NCI-H2227 (cell line): ENCODE measurements around the gene NEXN.
A peak's percentile ranks its signal among the peaks of the same experiment; 100 is the strongest.
"Not testable (repeated sequence)": the region's sequence is repeated elsewhere in the genome, so short reads cannot be mapped to it uniquely, and the experiment has no call there.

Experiments
- DNase-seq: peaks from one replicate; lab custom pipeline; 2025; ENCODE audit not compliant: unreplicated experiment; lab: John Stamatoyannopoulos, UW

NEXN gene

GRCh38 chr1:77905603-77906002 lies 17.2 kb downstream of the NEXN start:
- no peak for DNase-seq

GRCh38 chr1:77906019-77906545 lies 17.7 kb downstream of the NEXN start:
- no peak for DNase-seq

- no peak for DNase-seq
Observed at GRCh38 chr1:77906624-77907023, 18.2 kb downstream of the NEXN start.

GRCh38 chr1:77910116-77910515 lies 21.7 kb downstream of the NEXN start:
- no peak for DNase-seq

DNA sequence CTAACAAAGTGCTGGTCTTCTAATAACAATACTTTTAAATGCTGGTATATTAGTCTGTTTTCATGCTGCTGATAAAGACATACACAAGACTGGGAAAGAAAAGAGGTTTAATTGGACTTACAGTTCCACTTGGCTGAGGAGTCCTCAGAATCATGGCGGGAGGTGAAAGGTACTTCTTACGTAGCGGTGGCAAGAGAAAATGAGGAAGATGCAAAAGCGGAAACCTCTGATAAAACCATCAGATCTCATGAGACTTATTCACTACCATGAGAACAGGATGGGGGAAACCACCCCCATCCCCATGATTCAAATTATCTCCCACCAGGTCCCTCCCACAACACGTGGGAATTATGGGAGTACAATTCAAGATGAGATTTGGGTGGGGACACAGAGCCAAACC lies 30.5 kb downstream of the NEXN start:
- not testable (repeated sequence) for DNase-seq

DNA sequence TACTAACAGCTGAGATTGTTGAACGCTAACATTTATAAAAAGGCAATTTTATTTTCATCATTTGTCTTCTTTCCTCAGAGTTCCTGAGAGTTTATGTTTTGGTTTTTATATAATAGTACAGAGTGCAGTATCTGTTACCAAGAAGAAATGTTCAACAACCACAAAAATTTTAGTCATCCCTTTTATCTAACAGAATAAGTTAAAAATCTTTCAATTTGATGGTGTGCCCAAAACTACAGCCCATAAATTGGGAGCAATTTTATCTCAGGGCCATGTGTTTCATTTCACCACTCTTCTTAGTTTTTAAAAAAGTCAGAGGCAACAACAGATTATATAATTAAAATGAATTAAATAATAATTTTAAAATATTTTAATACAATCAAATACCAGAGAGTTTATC lies 37.1 kb downstream of the NEXN start:
- DNase-seq, result no peak

DNA sequence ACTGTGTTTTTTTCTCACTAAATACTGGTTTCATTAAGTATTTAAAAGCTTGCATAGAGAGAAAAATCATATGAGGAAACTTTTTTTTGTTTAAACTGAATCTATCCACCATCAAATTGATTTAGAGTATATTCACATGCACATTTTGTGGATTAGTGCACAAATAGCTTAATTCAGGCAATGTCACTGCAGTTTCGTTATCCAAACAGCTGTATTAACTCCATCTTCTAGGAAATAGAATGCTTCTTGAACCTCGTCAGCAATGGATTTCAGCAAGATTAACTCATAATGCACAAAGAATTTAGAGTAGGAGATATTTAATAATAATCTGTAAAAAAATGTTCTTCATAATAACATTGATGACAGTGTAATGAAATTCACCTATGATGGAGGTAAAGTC lies 37.5 kb downstream of the NEXN start:
- no peak for DNase-seq

GRCh38 chr1:77926561-77927357 lies 38.3 kb downstream of the NEXN start:
- no peak for DNase-seq

- DNase-seq, result no peak
Observed at GRCh38 chr1:77927414-77927813, 39.0 kb downstream of the NEXN start.

- DNase-seq, result no peak
Observed at GRCh38 chr1:77929806-77930205, 41.4 kb downstream of the NEXN start.

DNA sequence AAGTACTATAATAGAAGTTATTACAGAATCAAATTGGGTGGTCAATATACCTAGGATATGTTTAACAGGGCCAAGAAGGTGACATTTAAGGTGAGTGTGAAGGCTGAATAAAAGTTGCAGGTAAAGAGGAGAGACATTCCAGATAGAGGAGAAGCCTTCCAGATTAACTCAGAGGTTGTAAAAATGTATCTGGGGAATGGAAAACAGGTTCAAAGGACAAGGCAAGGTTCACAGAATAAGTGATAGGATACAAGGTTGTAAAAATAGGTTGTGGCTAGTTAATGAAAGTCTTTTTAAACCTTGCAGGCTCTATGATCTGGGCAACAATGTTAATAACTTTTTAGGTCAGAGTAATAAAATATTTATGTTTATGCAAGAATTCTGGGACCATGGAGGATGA lies 50.2 kb downstream of the NEXN start:
- no peak for DNase-seq

DNA sequence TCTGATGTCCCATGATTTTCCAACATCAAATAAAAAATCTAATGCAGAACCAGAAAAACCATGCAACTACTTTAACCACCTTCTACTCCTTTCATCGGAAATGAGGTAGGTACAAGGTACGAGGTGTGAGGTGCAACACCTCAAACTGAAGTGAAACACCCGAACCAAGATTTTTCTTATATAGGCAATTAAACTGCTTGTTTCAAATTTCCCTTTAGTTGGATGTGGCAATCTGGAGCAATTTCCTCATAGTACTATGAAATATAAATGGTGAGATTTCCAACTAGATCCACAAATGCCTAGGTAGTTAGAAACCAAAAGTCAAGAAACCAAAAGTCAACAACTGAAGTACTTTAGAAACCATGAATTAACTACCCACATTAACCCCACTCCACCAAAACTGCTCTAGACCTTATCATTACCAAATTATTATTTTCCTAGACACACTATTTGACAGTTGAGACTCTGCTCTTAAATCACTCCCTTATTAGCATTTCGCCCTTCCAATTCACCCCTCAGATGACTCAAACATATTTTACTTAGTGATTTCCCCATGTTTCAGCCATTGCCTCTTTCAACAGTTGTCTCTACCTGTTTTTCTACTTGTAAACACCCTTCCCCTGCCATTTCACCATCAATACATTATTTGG lies 52.6 kb downstream of the NEXN start:
- no peak for DNase-seq

DNA sequence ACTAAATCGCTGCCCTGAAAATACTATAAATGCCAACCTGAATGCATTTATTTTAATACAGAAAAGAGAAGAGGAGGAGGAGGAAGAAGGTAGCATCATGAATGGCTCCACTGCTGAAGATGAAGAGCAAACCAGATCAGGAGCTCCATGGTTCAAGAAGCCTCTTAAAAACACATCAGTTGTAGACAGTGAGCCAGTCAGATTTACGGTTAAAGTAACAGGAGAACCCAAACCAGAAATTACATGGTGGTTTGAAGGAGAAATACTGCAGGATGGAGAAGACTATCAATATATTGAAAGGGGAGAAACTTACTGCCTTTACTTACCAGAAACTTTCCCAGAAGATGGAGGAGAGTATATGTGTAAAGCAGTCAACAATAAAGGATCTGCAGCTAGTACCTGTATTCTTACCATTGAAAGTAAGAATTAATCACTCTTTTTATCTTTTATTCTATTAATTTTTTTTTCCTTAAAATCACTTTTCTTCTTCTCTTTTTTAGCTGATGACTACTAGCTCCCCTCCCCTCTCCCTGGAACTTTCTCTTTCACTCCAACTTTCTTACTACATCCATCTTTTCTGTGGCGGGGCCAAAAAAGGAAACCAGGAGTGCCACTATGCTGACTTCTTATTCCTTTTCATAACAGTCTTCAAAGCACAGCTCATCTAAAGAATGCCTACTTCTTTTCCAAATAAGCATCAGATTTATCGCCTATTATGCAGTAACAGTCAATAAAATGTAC lies 54.1 kb downstream of the NEXN start:
- no peak for DNase-seq

GRCh38 chr1:77945345-77945744 lies 56.9 kb downstream of the NEXN start:
- DNase-seq, result no peak

GRCh38 chr1:77948841-77949424 lies 60.5 kb downstream of the NEXN start:
- DNase-seq, result peak; percentile 16

GRCh38 chr1:77950873-77951272 lies 62.4 kb downstream of the NEXN start:
- no peak for DNase-seq

- no peak for DNase-seq
Observed at GRCh38 chr1:77951328-77951727, 62.9 kb downstream of the NEXN start.

DNA sequence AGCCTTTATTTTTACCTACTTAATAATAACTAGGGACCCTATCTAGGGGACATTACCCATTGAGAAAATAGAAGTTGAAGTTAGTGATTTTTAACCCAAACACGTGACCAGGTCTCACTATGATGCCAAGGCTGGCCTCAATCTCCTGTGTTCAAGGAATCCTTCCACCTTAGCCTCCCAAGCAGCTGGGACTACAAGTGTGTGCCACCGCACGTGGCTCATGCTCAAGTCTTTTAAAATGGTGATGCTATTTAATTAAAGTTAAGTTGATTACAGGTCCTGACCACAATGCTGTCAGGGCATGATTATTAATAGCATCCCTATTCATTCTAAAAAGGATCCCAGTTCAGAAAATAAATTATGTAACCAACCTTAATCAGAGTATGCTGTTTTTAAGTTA lies 65.5 kb downstream of the NEXN start:
- DNase-seq, result no peak

GRCh38 chr1:77954521-77954920 lies 66.1 kb downstream of the NEXN start:
- no peak for DNase-seq

DNA sequence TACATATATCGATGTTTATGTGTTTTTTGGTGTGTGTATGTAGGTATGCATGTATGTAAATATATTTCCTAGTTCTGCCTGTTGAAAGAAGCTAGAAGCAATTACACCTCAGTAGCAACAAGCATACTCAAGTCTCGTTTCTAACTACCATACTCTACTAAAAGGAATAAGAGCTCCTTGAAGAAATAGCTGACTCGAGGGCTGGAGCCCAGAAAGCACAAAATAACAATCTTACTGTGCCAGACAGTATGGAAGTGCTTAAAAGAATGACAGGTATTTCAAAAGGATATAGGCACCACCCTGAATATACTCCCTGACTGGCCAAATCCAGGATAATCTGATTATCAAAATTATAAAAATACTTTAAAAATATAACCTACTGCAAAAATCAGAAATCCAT lies 67.3 kb downstream of the NEXN start:
- no peak for DNase-seq

- no peak for DNase-seq
Observed at GRCh38 chr1:77956464-77956863, 68.0 kb downstream of the NEXN start.
